ENCODE measurements around the gene TSC1. TPM values are rescaled to one million over a fixed set of nuclear protein-coding genes. Genes with fewer than 3 reads are reported as not detected.
"Not testable (repeated sequence)": the region's sequence is repeated elsewhere in the genome, so short reads cannot be mapped to it uniquely, and the experiment has no call there.

Gene TSC1
- total RNA-seq, 1 experiment from 2014 or later, result 38.0 TPM

DNA sequence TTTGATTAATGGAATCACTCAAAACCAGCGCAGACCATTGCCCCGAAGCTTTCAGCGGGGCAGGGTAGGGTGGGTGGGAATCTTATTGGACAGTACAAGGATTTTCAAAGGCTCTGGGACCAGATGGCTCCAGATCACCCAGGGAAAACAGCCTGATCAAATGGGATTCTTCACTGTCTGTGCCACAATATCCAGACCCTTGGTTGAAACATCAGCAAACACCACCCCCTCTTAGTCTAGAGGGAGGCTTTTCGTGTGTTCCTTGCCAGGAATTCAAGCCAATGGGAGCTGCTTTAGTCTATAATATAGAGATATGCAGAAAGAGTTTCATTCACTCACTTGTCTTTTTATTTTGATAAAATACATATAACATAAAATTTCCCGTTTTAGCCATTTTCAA lies 35.7 kb upstream of the TSC1 start:
- DNase-seq (ENCODE audit: low read depth, low spot score), result no peak
- in situ Hi-C loops (cut with HindIII; ENCODE audit: low pct_unique_long_range_greater_than_20kb, low sequenced_read_pairs), result no loop called here

DNA sequence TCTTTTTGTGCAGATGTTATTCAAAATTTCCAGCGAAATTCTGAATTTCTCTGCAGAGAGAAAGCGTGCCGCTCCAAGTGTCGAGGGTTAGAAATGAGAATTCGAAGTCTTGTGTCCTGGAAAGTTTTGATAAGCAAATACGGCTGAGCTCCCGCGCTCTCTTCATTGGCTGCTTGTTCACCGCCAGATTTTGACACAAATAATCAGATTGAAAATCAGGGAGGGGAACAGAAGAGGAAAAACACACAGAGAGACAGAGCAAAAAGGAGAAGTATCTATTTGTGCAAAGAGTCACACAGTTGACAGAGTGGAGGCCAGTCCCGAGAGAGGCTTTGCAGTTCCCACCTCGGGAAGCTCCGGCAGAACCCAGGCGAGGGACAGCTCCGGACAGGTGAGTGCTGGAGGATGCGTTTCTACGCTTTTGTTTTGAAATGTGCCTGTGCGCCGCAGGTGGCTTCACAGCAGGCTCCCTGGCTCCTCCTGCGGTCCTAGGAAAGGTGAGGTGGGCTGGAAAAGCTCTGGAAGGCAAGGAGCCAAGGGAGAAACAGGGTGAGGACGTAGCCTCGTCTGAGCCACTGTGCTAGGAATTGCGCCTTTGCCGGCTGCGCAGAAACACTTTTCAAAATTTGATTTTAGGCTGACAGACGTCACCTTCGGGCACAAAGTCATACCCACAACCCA lies 34.2 kb upstream of the TSC1 start, which contains the start of gene GFI1B:
TSS of gene GFI1B (plus strand) at position 244 of the 681 bp plus-strand sequence. CDS start 7,985 bp downstream, outside the sequence.
- in situ Hi-C loops (cut with HindIII; ENCODE audit: low pct_unique_long_range_greater_than_20kb, low sequenced_read_pairs), result no loop called here
- DNase-seq (ENCODE audit: low read depth, low spot score), result no peak

DNA sequence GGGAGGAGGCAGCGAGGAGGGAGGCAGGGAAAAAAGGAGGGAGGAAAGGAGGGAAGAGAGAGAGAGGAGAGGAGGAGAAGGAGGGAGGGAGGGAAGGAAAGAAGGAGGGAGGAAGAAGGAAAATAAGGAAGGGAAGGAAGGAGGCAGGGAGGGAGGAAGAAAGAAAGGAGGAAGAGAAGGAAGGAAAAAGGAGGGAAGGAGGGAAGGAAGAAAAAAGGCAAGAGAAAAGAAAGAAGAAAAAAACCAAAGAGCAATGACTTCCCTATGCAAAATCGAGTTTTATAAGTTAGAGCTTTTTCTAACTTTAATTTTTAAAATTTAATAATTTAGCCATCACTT lies 33.7 kb upstream of the TSC1 start:
- DNase-seq (ENCODE audit: low read depth, low spot score), result no peak
- in situ Hi-C loops (cut with HindIII; ENCODE audit: low pct_unique_long_range_greater_than_20kb, low sequenced_read_pairs), result no loop called here

DNA sequence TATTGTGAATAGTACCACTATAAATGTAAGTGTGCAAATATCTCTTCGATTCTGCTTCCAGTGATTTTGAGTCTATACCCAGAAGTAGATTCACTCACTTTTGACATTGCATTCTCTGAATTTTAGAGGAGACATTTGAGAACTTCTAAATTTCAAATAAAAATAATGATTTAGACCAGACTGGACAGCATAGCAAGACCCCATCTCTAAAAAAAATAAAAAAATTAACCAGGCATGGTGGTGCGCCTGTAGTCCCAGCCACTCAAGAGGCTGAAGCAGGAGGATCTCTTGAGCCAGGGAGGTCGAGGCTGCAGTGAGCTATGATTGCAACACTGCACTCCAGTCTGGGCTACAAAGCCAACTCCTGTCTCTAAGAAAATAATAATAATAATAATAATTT lies 32.2 kb upstream of the TSC1 start:
- no peak for DNase-seq (ENCODE audit: low read depth, low spot score)
- in situ Hi-C loops (cut with HindIII; ENCODE audit: low pct_unique_long_range_greater_than_20kb, low sequenced_read_pairs), result no loop called here

DNA sequence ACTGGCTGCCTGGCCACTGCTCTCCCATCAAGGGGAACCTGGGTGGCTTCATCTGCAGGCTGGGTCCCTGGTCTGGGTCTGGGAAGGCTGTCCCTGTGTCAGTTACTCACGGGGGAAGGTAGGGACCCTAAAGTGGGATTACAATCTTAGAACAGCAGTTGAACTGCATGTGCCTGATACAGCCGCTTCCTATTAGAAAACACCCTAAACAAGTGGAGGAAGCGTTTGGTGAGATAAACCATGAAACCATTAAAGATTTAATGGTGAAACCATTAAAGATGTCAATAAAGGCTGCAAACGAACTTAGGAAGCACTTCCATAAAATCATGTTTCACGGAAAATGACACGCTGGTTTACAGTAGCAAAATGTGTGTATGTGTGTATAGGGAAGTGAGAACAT lies 31.5 kb upstream of the TSC1 start:
- no peak for DNase-seq (ENCODE audit: low read depth, low spot score)
- in situ Hi-C loops (cut with HindIII; ENCODE audit: low pct_unique_long_range_greater_than_20kb, low sequenced_read_pairs), result no loop called here

DNA sequence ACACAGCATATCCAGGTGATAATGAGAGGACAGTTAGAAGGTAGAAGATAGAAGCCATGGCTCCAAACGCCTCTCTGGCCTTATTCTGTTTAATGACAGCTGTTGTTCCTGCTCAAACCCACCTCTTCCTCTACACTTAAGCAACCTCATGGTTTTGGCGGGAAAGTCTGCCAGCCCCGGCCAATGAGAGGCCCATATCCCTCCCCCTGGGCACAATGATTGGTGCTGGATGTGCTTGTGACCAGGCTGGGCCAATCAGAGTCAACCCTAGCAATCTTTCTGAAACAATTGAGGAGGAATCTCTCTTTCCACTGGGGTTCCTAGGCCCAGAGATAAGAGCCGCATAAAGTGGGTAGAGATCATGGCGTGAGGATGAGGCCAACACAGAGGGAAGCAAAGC lies 29.3 kb upstream of the TSC1 start:
- DNase-seq (ENCODE audit: low read depth, low spot score), result peak; percentile 46
- in situ Hi-C loops (cut with HindIII; ENCODE audit: low pct_unique_long_range_greater_than_20kb, low sequenced_read_pairs), result no loop called here

DNA sequence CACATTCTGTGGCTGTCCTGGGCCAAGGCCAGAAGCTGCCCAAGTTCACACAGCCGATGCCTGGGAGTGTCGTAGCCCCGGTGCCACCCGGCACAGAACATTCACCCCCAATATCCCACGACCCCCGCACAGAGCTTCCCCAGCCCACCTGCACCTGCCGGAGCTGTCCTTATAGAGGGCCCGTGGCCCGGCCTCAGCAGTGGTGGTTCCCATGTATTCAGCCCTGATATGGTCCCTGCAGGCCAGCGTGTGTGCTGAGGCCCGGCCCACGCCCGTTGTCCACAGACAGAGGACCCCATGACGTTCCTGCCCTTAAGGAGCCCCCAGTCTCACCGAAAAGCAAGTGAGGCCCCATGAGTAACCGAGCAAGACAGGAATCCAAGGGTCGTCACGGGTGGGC lies 28.8 kb upstream of the TSC1 start:
- in situ Hi-C loops (cut with HindIII; ENCODE audit: low pct_unique_long_range_greater_than_20kb, low sequenced_read_pairs), result no loop called here
- DNase-seq (ENCODE audit: low read depth, low spot score), result no peak

DNA sequence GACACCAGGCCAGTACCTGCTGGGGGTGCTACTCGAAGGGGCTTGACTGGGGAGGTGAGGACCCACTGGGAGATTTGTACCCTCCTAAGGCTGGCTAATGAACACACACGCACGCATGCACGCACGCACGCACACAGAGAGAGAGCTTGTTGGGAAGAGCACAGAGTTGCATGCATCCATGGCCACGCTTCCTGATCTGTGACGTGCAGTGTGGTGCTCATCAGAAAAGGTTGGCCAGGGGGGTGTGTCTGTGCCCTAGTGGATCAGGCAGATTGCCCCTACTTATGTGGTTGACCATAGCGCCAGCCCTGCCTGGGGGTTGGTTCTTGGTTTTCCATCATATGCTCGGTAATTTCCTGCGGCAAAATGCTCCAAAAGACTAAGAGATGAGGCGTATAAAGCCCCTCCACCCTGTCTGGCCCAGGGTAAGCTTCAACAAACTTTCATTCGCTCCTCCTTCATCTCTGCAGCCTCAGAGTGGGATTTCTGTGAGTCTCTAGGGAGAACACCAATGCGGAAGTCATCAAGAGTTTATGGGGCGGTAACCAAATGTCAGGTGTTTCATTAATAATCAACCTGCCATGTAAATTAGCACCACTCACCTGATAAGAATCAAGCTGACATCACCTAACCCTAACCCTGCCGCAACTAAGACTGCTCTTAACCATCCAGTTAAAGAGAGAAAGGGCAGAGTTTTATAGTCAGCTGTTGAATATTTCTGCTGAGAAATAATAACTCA lies 26.1 kb upstream of the TSC1 start:
- no peak for DNase-seq (ENCODE audit: low read depth, low spot score)
- in situ Hi-C loops (cut with HindIII; ENCODE audit: low pct_unique_long_range_greater_than_20kb, low sequenced_read_pairs), result no loop called here

DNA sequence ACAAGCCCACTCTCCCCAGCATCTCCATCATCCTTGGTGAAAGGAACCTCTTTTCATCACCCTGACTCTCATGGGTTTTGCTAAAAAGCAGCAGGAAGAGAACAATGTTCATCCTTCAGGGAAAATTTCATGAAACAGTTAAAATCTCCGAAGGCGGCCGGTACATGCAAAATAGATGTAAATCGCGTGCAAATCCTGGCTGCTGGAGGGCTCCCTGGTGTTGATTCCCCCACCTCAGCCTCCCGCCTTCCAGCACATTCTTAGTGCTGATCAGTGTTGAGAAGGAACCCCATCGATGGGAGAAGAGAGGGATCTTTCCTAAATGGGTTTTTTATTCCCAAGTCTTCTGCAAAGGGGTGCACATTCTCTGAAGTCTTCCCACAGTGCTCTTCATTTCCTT lies 25.4 kb upstream of the TSC1 start:
- in situ Hi-C loops (cut with HindIII; ENCODE audit: low pct_unique_long_range_greater_than_20kb, low sequenced_read_pairs), result no loop called here
- no peak for DNase-seq (ENCODE audit: low read depth, low spot score)

DNA sequence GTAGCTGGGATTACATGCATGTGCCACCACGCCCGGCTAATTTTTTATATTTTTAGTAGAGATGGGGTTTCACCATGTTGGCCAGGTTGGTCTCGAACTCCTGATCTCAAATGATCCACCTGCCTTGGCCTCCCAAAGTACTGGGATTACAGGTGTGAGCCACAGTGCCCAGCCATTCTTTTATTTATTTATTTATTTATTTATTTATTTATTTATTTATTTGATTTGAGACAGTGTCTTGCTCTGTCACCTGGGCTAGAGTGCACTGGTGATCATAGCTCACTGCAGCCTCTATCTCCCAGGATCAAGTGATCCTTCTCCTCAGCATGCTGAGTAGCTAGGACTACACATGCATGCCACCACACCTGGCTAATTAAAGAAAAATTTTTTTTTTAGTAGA lies 23.5 kb upstream of the TSC1 start:
- in situ Hi-C loops (cut with HindIII; ENCODE audit: low pct_unique_long_range_greater_than_20kb, low sequenced_read_pairs); DNase-seq (ENCODE audit: low read depth, low spot score): not testable (repeated sequence)

DNA sequence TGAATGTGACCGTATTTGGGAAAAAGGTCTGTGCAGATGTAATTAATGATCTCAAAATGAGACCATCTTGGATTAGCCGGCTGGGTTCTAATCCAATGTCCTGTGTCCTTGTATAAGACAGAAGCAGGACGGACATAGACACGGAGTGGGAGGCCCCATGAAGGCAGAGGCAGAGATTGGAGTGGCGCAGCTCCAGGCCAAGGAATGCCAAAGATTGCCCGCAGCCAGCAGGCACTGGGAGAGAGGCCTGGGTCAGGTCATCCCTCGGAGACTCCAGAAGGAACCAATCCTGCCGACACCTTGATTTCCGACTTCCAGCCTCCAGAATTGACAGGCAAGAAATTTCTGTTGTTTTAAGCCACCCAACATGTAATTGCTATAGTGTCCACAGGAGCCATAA lies 21.1 kb upstream of the TSC1 start:
- in situ Hi-C loops (cut with HindIII; ENCODE audit: low pct_unique_long_range_greater_than_20kb, low sequenced_read_pairs), result no loop called here

DNA sequence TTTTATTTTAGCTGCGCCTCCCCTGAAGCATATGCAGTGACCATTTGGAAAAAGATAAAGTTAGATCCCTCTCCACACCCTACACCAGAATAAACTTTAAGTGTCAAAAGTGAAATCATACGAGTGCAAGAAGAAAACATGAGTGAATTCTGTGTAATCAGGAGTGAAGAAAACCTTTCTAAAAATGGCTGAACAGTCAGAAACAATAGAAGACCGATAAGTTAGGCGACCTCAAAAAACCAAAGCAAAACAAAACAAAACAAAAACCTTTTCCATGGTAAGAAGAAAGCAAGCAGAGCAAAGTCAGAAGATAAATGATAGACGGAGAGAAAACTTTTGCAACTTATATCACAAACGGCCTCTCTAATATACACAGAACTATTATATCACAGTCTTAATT lies 16.6 kb upstream of the TSC1 start:
- DNase-seq (ENCODE audit: low read depth, low spot score), result no peak
- in situ Hi-C loops (cut with HindIII; ENCODE audit: low pct_unique_long_range_greater_than_20kb, low sequenced_read_pairs), result no loop called here

More for the DNA sequence above, 21.1 kb upstream of the TSC1 start:
- DNase-seq (ENCODE audit: low read depth, low spot score), result no peak

DNA sequence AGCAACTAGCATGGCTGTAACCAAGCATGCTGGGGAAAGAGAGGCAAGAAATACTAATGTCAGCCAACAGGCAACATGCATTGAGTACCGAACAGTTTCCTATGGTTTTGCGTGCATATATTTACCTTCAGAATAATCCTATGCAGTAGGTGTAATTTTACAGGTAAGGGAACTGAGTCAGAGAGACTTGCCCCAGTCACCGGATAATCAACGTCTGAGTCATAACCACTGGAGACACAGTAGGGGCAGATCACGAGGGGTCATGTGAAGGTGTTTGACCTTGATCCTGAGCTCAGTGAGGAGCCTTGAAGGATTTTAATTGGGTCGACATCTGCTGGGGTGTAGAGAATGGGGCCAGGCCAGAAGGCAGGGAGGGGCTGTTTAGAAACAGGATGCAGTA lies 13.4 kb upstream of the TSC1 start:
- in situ Hi-C loops (cut with HindIII; ENCODE audit: low pct_unique_long_range_greater_than_20kb, low sequenced_read_pairs), result no loop called here
- DNase-seq (ENCODE audit: low read depth, low spot score), result no peak

DNA sequence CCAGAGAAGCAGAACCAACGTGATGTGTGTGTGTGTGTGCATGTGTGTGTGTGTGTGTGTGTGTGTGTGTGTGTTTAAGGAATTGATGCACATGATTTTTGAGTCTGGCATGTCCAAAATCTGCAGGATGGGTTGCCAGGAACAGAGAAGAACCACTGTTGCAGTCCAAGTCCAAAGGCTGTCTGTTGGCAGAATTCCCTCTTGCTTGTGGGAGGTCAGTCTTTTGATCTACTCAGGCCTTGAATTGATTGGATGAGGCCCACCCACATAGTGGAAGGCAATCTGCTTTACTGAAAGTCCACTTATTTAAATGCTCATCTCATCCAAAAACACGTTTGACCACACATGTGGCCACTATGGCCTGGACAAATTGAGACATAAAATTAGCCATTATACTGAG lies 11.4 kb upstream of the TSC1 start:
- no peak for DNase-seq (ENCODE audit: low read depth, low spot score)
- in situ Hi-C loops (cut with HindIII; ENCODE audit: low pct_unique_long_range_greater_than_20kb, low sequenced_read_pairs), result no loop called here

DNA sequence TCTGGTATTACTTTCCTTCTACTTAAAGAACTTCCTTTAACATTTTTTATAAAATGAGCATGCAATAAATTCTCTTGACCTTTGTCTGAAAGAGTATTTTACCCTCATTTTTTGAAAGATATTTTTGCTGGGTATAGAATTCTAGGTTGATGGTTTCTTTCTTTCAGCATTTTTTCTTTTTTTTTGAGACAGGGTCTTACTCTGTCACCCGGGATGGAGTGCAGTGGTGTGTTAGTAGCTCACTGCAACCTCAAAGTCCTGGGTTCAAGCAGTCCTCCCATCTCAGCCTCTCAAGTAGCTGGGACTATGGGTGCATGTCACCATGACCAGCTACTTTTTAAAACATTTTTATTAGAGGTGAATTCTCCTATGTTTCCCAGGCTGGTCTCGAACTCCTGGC lies 10.7 kb upstream of the TSC1 start:
- in situ Hi-C loops (cut with HindIII; ENCODE audit: low pct_unique_long_range_greater_than_20kb, low sequenced_read_pairs), result no loop called here
- DNase-seq (ENCODE audit: low read depth, low spot score), result no peak

DNA sequence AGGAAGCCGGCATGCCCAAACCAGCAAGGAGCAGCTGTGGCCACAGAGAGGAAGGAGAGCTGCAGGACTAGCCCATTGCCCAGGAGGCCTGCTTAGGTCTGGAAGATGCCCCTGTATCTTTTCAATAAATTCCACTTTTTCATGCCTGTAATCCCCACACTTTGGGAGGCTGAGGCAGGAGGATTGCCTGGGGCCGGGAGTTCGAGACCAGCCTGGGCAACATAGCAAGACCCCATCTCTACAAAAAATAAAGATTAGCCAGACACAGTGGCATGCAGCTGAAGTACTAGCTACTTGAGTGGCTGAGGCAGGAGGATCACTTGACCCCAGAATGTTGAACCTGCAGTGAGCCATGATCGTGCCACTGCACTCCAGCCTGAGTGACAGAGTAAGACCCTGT lies 5.3 kb upstream of the TSC1 start:
- DNase-seq (ENCODE audit: low read depth, low spot score), result no peak
- in situ Hi-C loops (cut with HindIII; ENCODE audit: low pct_unique_long_range_greater_than_20kb, low sequenced_read_pairs), result no loop called here

DNA sequence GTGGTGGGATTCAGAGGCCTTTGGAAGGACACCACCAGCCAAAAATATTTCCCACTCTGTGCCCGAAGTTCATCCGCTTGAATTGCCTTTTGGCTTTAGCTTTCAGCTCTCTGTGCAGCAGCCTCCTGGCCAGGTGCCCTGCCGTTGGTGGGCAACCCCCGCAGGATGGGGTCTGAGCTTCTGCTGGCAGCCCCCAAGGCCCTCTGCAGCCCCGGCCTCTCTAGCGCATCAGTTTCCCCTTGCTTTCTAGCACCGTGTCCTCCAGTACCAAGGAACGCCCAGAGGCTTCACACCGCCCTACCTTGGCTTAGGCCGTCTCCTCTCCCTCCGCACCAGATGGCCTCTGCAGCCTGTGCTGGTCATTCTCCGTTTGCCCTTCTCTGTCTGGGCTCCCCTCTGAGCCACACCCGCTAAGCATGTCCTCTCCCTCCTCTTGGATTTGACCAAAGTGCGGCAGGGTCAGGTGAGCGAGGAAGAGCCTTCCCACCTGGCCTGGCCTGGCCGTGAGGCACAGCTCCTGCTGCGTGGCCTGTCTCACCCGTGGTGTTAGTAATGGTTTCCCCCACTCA lies 4.2 kb upstream of the TSC1 start:
- in situ Hi-C loops (cut with HindIII; ENCODE audit: low pct_unique_long_range_greater_than_20kb, low sequenced_read_pairs), result no loop called here
- DNase-seq (ENCODE audit: low read depth, low spot score), result no peak

DNA sequence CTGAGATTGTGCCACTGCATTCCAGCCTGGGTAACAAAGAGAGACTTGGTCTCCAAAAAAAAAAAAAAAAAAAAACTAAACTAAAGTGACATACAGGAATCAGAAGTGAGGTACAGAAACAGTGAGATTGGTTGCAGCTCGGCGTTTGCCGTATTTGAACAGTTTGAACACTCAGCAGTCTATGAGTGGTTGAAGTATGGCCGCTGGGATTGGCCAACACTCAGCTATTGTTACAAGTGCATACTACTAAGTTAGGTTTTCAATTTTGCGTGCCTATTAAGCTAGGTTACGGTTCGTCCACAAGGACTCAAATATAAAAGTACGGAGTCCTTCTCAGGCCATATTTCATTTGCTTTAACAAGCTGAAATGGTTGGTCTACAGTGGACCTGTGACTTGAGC lies 3.3 kb upstream of the TSC1 start:
- no peak for DNase-seq (ENCODE audit: low read depth, low spot score)
- in situ Hi-C loops (cut with HindIII; ENCODE audit: low pct_unique_long_range_greater_than_20kb, low sequenced_read_pairs), result no loop called here

DNA sequence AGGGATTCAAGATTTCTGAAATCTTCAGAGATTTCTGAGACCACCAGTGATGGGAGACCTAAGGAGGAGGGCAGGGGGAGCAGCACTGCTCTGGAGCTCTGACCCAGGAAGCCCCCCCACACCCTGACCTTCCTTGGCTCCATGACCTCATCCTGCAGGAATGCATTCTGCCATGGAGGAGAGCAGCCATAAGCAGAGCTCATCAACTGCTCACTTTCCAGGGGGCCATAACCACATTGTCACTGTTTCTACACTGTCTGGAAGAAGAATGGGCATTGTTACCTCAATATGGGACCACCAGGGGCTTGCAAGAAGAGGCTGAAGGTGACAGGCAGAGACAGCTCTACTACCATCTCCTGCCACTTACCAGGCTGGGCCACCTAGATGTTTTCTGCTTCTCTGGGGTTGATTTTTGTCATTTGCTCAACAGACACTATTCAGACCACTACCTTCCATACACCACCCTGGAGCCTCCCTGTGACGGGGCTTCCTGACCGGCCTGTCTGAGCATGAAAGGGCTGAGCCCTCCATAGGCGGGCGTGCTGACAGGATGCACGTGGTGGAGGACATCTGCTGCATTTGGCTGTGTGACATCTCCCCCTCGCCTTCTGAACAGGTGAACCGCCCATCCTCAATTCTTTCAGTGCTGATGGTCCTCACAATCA lies 2.3 kb upstream of the TSC1 start:
- no peak for DNase-seq (ENCODE audit: low read depth, low spot score)
- in situ Hi-C loops (cut with HindIII; ENCODE audit: low pct_unique_long_range_greater_than_20kb, low sequenced_read_pairs), result no loop called here
